Transverse colon (tissue), 4 donors: ENCODE results near the gene TFAP2A. TPM values are rescaled to one million over a fixed set of nuclear protein-coding genes. Genes with fewer than 3 reads are reported as not detected.

Source experiments
- DNase-seq: peaks from one replicate; pipeline ENCODE4 v3.0.0-alpha.2; 2019
- H3K27ac ChIP-seq, 4 donors: fragments of 200-600 bp; sonication (generic); 2 replicates each; pipeline ENCODE4 v1.5.1; 2016 to 2018; ENCODE audit warnings: inconsistent platforms in 4 of 4
- H3K27me3 ChIP-seq: fragments of 200-600 bp; sonication (generic); 2 replicates; pipeline ENCODE4 v1.5.1; 2017; ENCODE audit warnings: inconsistent platforms
- H3K36me3 ChIP-seq, 4 donors: fragments of 200-600 bp; sonication (generic); 2 replicates each; pipeline ENCODE4 v1.5.1; 2017 to 2019; ENCODE audit warnings: inconsistent platforms in 4 of 4
- H3K4me1 ChIP-seq, 4 donors: fragments of 200-600 bp; sonication (generic); 2 replicates each; pipeline ENCODE4 v1.5.1; 2017 to 2020; ENCODE audit warnings: inconsistent platforms in 4 of 4
- H3K4me3 ChIP-seq, 4 donors: fragments of 200-600 bp; sonication (generic); 1 replicate in 1 of 4; 2 replicates in 3 of 4; pipeline versions ENCODE4 v1.5.1 to v1.6.1; 2017 to 2019; ENCODE audit warnings: inconsistent platforms in 4 of 4
- H3K9me3 ChIP-seq, 2 donors: fragments of 200-600 bp; sonication (generic); 2 replicates each; pipeline ENCODE4 v1.5.1; 2017 to 2019; ENCODE audit warnings: inconsistent platforms in 2 of 2
- EP300 ChIP-seq: sonication (generic); formaldehyde crosslinking; IDR thresholded peaks from one replicate; pipeline ENCODE4 v1.6.1; 2017; ENCODE audit warnings: antibody characterized with exemption, low read depth
- POLR2A ChIP-seq: fragments of 450-650 bp; IDR thresholded peaks from one replicate; pipeline ENCODE4 v1.6.1; 2016; ENCODE audit warnings: antibody characterized with exemption, mild to moderate bottlenecking, moderate library complexity
- POLR2AphosphoS5 ChIP-seq, 3 donors: sonication (generic); formaldehyde crosslinking; IDR thresholded peaks; one replicate each; pipeline ENCODE4 v1.6.1; 2016; ENCODE audit warnings: antibody characterized with exemption in 3 of 3
- WGBS, 2 donors: methylation state at CpG; one replicate each; pipeline ENCODE4 v1.1.5; 2018; ENCODE audit warnings: low coverage in 1 of 2; 5-methylcytosine and 5-hydroxymethylcytosine counted together
- in situ Hi-C, 4 donors: fragments of 200-750 bp; cut with MboI; loops; one replicate each; pipeline versions ENCODE4 v1.15.0 to v1.15.1; 2017; ENCODE audit warnings: low sequenced_read_pairs in 3 of 4, low pct_ligation_motif_present in 1 of 4, low pct_unique_long_range_greater_than_20kb in 1 of 4
- intact Hi-C: fragments of 100-400 bp; cut with DNase I; formaldehyde crosslinking; loops from one replicate; pipeline ENCODE4 v1.15.1; 2023; ENCODE audit warnings: low total_unique reads
- total RNA-seq, 4 donors: library from RNA; depleted of rRNA; stranded (reverse); fragments of >200 nt; gene quantifications; one replicate each; pipeline ENCODE4 v1.1.0, GENCODE V29; 2016
- TF ChIP-seq, protein P1 (sequence below), 5 experiments: fragments of 200-600 bp in 3 of 5; fragments of 450-650 bp in 2 of 5; sonication (generic) in 3 of 5; IDR thresholded peaks; 1 replicate in 2 of 5; 2 replicates in 3 of 5; pipeline ENCODE4 v1.5.1; 2016 to 2017; ENCODE audit warnings: antibody characterized with exemption in 5 of 5, inconsistent platforms in 3 of 5, mild to moderate bottlenecking in 2 of 5, moderate library complexity in 1 of 5

The TFAP2A gene
- total RNA-seq, 4 donors from 2014 or later, result not detected

GRCh38 chr6:10404107-10404798, 10.6 kb downstream of the TFAP2A start:
- 4% methylated on average over 31 of the region's 87 CpGs; no CpG with 5 or more reads in 1 of the 2 donors for WGBS, 2 donors
- H3K4me3 ChIP-seq, result peak overlapping the region; percentile 40 to 61 (median 51)
- intact Hi-C loops (no loop called here), in situ Hi-C loops (loop anchor here in 1 of 4 donors (25.0 kb wide), 1 partner anchor 367 kb away; no protein-coding TSS in a partner anchor)
- no peaks in the 10 kb centered on the region for H3K9me3 ChIP-seq
- H3K4me1 ChIP-seq, result peaks cover 8 to 15% (median 11%) of the 10 kb centered on the region in 4 donors
- H3K27me3 ChIP-seq, result peaks cover 89% of the 10 kb centered on the region
- TF ChIP-seq POLR2AphosphoS5 (IDR thresholded peaks at IDR 0.05), result no peak
- TF ChIP-seq, protein P1, sequence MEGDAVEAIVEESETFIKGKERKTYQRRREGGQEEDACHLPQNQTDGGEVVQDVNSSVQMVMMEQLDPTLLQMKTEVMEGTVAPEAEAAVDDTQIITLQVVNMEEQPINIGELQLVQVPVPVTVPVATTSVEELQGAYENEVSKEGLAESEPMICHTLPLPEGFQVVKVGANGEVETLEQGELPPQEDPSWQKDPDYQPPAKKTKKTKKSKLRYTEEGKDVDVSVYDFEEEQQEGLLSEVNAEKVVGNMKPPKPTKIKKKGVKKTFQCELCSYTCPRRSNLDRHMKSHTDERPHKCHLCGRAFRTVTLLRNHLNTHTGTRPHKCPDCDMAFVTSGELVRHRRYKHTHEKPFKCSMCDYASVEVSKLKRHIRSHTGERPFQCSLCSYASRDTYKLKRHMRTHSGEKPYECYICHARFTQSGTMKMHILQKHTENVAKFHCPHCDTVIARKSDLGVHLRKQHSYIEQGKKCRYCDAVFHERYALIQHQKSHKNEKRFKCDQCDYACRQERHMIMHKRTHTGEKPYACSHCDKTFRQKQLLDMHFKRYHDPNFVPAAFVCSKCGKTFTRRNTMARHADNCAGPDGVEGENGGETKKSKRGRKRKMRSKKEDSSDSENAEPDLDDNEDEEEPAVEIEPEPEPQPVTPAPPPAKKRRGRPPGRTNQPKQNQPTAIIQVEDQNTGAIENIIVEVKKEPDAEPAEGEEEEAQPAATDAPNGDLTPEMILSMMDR (IDR thresholded peaks at IDR 0.05), result peak; percentile 6 to 41 (median 37)
- no peaks in the 10 kb centered on the region for H3K36me3 ChIP-seq
- peak overlapping the region; percentile 44 to 71 (median 51) for H3K27ac ChIP-seq
- DNase-seq, result peak; percentile 90

- in situ Hi-C loops, result loop anchor here in 1 of 4 donors (25.0 kb wide), 1 partner anchor 366 kb away; no protein-coding TSS in a partner anchor
- DNase-seq, result no peak
- peaks cover 8 to 15% (median 11%) of the 10 kb centered on the region in 4 donors for H3K4me1 ChIP-seq
- no peaks in the 10 kb centered on the region for H3K36me3 ChIP-seq
- peak overlapping the region; percentile 40 to 61 (median 51) for H3K4me3 ChIP-seq
- H3K27ac ChIP-seq, result peak overlapping the region in 3 of 4 donors; percentile 3 to 44 (median 44)
- H3K27me3 ChIP-seq, result peaks cover 89% of the 10 kb centered on the region
- intact Hi-C loops, result no loop called here
- TF ChIP-seq, protein P1 (IDR thresholded peaks at IDR 0.05), result peak in 1 of 5 experiments; percentile 15
- TF ChIP-seq EP300 (no peak), POLR2AphosphoS5 (IDR thresholded peaks at IDR 0.05) (no peak), POLR2A (no peak)
- 6 to 10% methylated on average over 4 to 16 of the region's 16 CpGs for WGBS, 2 donors
- no peaks in the 10 kb centered on the region for H3K9me3 ChIP-seq
Observed at GRCh38 chr6:10403385-10404106, 11.3 kb downstream of the TFAP2A start.

DNA sequence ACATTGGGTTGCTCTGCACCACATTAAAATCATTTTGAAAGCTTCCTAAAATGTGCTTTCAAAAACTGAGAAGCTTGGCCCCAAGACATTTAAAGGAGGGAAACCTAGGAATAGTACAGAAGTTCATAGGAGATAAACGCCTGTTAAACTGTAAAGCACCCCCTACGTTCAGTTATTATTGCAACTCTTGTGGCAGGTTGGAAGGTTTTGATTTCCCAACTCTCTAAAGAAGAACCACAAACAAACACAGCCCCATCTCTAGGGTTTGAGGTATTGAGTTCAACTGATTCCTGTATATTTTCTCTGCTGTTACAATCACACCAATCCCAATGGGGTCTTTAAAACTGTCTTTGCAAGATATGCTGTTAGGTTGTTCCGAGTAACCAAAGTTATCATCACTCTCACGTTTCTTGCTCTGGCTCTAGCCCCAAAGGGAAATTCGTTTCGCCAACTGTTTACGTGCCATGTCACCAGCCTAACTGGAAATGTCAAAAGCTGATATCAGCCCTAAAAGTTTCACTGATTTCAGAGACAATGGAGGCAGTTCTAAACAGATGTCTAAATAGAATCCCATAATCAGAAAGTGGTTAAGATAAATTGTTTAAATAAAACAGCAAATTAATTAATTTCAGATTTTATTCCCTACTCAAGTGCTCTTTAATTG, 12.1 kb downstream of the TFAP2A start:
- no peak for TF ChIP-seq EP300
- TF ChIP-seq, protein P1 (IDR thresholded peaks at IDR 0.05), result no peak
- TF ChIP-seq POLR2A, result no peak
- TF ChIP-seq POLR2AphosphoS5 (IDR thresholded peaks at IDR 0.05), result no peak
- H3K36me3 ChIP-seq, result no peaks in the 10 kb centered on the region
- H3K9me3 ChIP-seq, result no peaks in the 10 kb centered on the region
- 56 to 58% methylated on average over 7 of the region's 7 CpGs for WGBS, 2 donors
- intact Hi-C loops (no loop called here), in situ Hi-C loops (loop anchor here in 1 of 4 donors (25.0 kb wide), 1 partner anchor 365 kb away; no protein-coding TSS in a partner anchor)
- H3K4me3 ChIP-seq, result no peak overlapping the region
- DNase-seq, result no peak
- no peak overlapping the region for H3K27ac ChIP-seq
- H3K4me1 ChIP-seq, result peaks cover 8 to 15% (median 11%) of the 10 kb centered on the region in 4 donors
- peaks cover 89% of the 10 kb centered on the region for H3K27me3 ChIP-seq
